Karpas-422 (cell line): ENCODE data around the gene ARG2. TPM values are rescaled to one million over a fixed set of nuclear protein-coding genes. Genes with fewer than 3 reads are reported as not detected.
A peak's percentile ranks its signal among the peaks of the same experiment; 100 is the strongest.
"Not testable (repeated sequence)": the region's sequence is repeated elsewhere in the genome, so short reads cannot be mapped to it uniquely, and the experiment has no call there.

Experiments used
- DNase-seq: peaks from one replicate; pipeline ENCODE4 v3.0.0-alpha.2; 2015
- H2AFZ ChIP-seq: fragments of 200-600 bp; sonication (generic); 2 replicates; pipeline ENCODE4 v1.6.1; 2014; ENCODE audit warnings: antibody characterized with exemption, low read length, mixed read lengths
- H3K27ac ChIP-seq: fragments of 200-600 bp; sonication (generic); 2 replicates; pipeline ENCODE4 v1.5.1; 2014; ENCODE audit warnings: mild to moderate bottlenecking, low read length, moderate library complexity
- H3K27me3 ChIP-seq: fragments of 200-600 bp; sonication (generic); 2 replicates; pipeline ENCODE4 v1.6.1; 2014; ENCODE audit warnings: low read length, mixed read lengths
- H3K36me3 ChIP-seq: fragments of 200-600 bp; sonication (generic); 2 replicates; pipeline ENCODE4 v1.6.1; 2014; ENCODE audit warnings: low read length, mixed read lengths; ENCODE audit not compliant: insufficient read depth
- H3K4me1 ChIP-seq: fragments of 200-600 bp; sonication (generic); 2 replicates; pipeline ENCODE4 v1.6.1; 2014; ENCODE audit warnings: mild to moderate bottlenecking, low read length, mixed read lengths
- H3K4me2 ChIP-seq: fragments of 200-600 bp; sonication (generic); 2 replicates; pipeline ENCODE4 v1.6.1; 2014; ENCODE audit warnings: low read length, low read depth, mild to moderate bottlenecking; ENCODE audit not compliant: poor library complexity, severe bottlenecking
- H3K4me3 ChIP-seq: fragments of 200-600 bp; sonication (generic); 2 replicates; pipeline ENCODE4 v1.5.1; 2014; ENCODE audit warnings: mild to moderate bottlenecking, antibody characterized with exemption, low read length, mixed read lengths
- H3K79me2 ChIP-seq: fragments of 200-600 bp; sonication (generic); 2 replicates; pipeline ENCODE4 v1.6.1; 2014; ENCODE audit warnings: mild to moderate bottlenecking, low read length, mixed read lengths
- H3K9ac ChIP-seq: fragments of 200-600 bp; sonication (generic); 2 replicates; pipeline ENCODE4 v1.6.0; 2014; ENCODE audit warnings: low read length
- H3K9me2 ChIP-seq: fragments of 200-600 bp; sonication (generic), shearing (Covaris generic); replicated peaks from 2 replicates; pipeline ENCODE4 v1.6.0; 2014; ENCODE audit warnings: mild to moderate bottlenecking, low read length, moderate library complexity; ENCODE audit not compliant: insufficient read depth
- H3K9me3 ChIP-seq: fragments of 300-700, 200-600 bp; sonication (generic); 2 replicates; pipeline ENCODE4 v1.6.1; 2014; ENCODE audit warnings: low read length, mixed read lengths
- H4K20me1 ChIP-seq: fragments of 200-600 bp; sonication (generic); 2 replicates; pipeline ENCODE4 v1.6.1; 2014; ENCODE audit warnings: mild to moderate bottlenecking, antibody characterized with exemption, low read length, low read depth; ENCODE audit not compliant: insufficient read depth
- total RNA-seq: library from RNA; depleted of rRNA; stranded (reverse); fragments of >200 nt; shearing (Covaris generic); gene quantifications from 2 replicates; pipeline ENCODE4 v1.2.3, GENCODE V29; 2014; ENCODE audit warnings: low replicate concordance

Gene ARG2
- total RNA-seq, 1 experiment from 2014 or later = 6.0 TPM

GRCh38 chr14:67581643-67582042 lies 38.1 kb upstream of the ARG2 start:
- Histone ChIP-seq H3K27me3 (no peaks in the 10 kb centered on the region), H3K4me1 (no peaks in the 10 kb centered on the region), H3K27ac (no peak overlapping the region), H3K9me3 (no peaks in the 10 kb centered on the region), H4K20me1 (no peaks in the 10 kb centered on the region), H3K9ac (no peak overlapping the region), H3K79me2 (no peaks in the 10 kb centered on the region), H2AFZ (no peak overlapping the region), H3K9me2 (no peaks in the 10 kb centered on the region), H3K36me3 (no peaks in the 10 kb centered on the region), H3K4me3 (no peak overlapping the region), H3K4me2 (no peak overlapping the region)
- no peak for DNase-seq

DNA sequence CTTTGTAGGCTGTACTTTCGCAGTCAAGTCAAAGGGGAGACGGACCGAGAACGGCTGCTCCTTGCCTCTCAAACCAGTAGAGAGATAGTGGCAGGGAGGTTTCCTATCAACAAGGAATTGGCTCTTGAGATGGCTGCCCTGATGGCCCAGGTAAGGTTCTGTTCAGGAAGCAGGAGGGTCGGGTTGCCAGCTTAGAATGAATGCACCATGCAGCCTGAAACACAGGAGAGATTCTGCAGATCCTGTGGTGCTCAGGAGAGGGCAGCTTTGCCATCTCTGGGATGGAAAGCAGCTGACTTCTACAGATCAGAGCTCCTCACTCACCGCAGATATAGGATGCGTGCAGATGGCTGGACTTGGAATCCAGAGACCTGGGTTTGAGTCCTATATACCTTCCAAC lies 37.7 kb upstream of the ARG2 start:
- no peak overlapping the region for H3K9ac ChIP-seq

DNA sequence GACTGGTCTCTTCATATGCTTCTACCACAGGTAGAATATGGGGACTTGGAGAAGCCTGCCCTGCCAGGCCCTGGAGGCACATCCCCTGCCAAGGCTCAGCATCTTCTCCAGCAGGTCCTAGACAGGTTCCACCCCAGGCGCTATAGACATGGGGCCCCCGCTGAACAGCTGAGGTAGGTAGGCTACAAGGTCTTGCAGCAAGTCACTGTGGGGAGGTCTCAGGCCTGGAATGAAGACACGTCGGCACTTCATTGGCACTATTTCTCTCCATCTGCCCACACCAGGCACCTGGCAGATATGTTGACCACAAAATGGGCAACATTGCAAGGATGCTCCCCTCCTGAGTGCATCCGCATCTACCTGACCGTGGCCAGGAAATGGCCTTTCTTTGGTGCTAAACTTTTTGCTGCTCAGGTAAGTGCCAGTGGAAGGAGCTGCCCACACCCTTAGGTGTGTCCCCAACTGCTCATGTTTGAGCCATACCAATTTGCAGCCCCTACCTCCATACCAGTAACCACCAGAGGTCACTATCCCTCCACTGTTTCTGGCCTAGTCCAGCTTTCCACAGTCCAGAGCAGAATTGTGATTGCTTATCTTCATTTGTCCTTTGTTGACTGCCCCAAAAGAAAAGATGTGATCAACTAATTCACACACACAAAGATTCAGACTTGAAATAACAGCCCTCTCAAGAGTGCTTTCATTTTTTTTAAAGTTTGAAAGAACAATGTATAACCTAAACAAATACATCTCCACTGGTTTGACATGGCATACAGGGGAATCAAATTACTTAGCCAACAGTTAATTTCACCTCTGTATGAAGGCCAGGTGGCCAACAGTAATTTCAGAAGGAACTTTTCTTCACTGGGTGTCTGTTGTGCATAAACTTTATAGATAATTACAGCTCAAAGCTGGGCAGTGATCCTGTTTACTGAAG lies 35.7 kb upstream of the ARG2 start:
- H3K9me3 ChIP-seq = no peaks in the 10 kb centered on the region
- H3K27me3 ChIP-seq = no peaks in the 10 kb centered on the region
- DNase-seq = peak; percentile 85

More for the DNA sequence above, 37.7 kb upstream of the ARG2 start:
- Histone ChIP-seq H3K4me3 (no peak overlapping the region), H3K9me3 (no peaks in the 10 kb centered on the region), H3K27ac (no peak overlapping the region), H3K36me3 (no peaks in the 10 kb centered on the region), H4K20me1 (no peaks in the 10 kb centered on the region), H3K27me3 (no peaks in the 10 kb centered on the region), H3K4me2 (no peak overlapping the region), H3K4me1 (no peaks in the 10 kb centered on the region), H2AFZ (no peak overlapping the region), H3K79me2 (no peaks in the 10 kb centered on the region), H3K9me2 (no peaks in the 10 kb centered on the region)
- DNase-seq = no peak

GRCh38 chr14:67584978-67585377 lies 34.7 kb upstream of the ARG2 start:
- H3K27me3 ChIP-seq = no peaks in the 10 kb centered on the region
- H3K36me3 ChIP-seq = peaks cover 15% of the 10 kb centered on the region
- DNase-seq = no peak
- H4K20me1 ChIP-seq = no peaks in the 10 kb centered on the region
- H3K79me2 ChIP-seq = no peaks in the 10 kb centered on the region
- H3K4me1 ChIP-seq = no peaks in the 10 kb centered on the region
- no peak overlapping the region for H3K27ac ChIP-seq
- H3K4me3 ChIP-seq = no peak overlapping the region
- no peaks in the 10 kb centered on the region for H3K9me2 ChIP-seq
- H2AFZ ChIP-seq = no peak overlapping the region
- H3K9me3 ChIP-seq = no peaks in the 10 kb centered on the region
- H3K4me2 ChIP-seq = no peak overlapping the region
- H3K9ac ChIP-seq = no peak overlapping the region

More for the DNA sequence above, 35.7 kb upstream of the ARG2 start:
- H3K27ac ChIP-seq = no peak overlapping the region
- H3K4me1 ChIP-seq = no peaks in the 10 kb centered on the region
- no peaks in the 10 kb centered on the region for H3K9me2 ChIP-seq
- no peak overlapping the region for H2AFZ ChIP-seq
- no peak overlapping the region for H3K4me2 ChIP-seq
- no peak overlapping the region for H3K9ac ChIP-seq
- H4K20me1 ChIP-seq = no peaks in the 10 kb centered on the region
- H3K79me2 ChIP-seq = no peaks in the 10 kb centered on the region
- H3K36me3 ChIP-seq = peaks cover 5% of the 10 kb centered on the region; the same call in 1 of the 2 replicates
- H3K4me3 ChIP-seq = no peak overlapping the region

- DNase-seq = no peak
- no peaks in the 10 kb centered on the region for H3K9me2 ChIP-seq
- H3K4me3 ChIP-seq = no peak overlapping the region
- no peaks in the 10 kb centered on the region for H3K4me1 ChIP-seq
- no peak overlapping the region for H3K27ac ChIP-seq
- H3K4me2 ChIP-seq = no peak overlapping the region
- H3K79me2 ChIP-seq = no peaks in the 10 kb centered on the region
- no peak overlapping the region for H3K9ac ChIP-seq
- H3K9me3 ChIP-seq = no peaks in the 10 kb centered on the region
- H3K27me3 ChIP-seq = no peaks in the 10 kb centered on the region
- H4K20me1 ChIP-seq = no peaks in the 10 kb centered on the region
- peaks cover 20% of the 10 kb centered on the region for H3K36me3 ChIP-seq
- no peak overlapping the region for H2AFZ ChIP-seq
Observed at GRCh38 chr14:67586369-67586768, 33.4 kb upstream of the ARG2 start.

- no peak overlapping the region for H3K9ac ChIP-seq
- no peaks in the 10 kb centered on the region for H4K20me1 ChIP-seq
- H3K4me3 ChIP-seq = no peak overlapping the region
- H3K79me2 ChIP-seq = no peaks in the 10 kb centered on the region
- no peaks in the 10 kb centered on the region for H3K27me3 ChIP-seq
- peaks cover 34% of the 10 kb centered on the region for H3K36me3 ChIP-seq
- no peak overlapping the region for H3K4me2 ChIP-seq
- H3K9me2 ChIP-seq = no peaks in the 10 kb centered on the region
- no peak overlapping the region for H3K27ac ChIP-seq
- no peak overlapping the region for H2AFZ ChIP-seq
- H3K4me1 ChIP-seq = no peaks in the 10 kb centered on the region
- no peaks in the 10 kb centered on the region for H3K9me3 ChIP-seq
- no peak for DNase-seq
Observed at GRCh38 chr14:67589204-67589770, 30.4 kb upstream of the ARG2 start.

GRCh38 chr14:67593650-67594049 lies 26.1 kb upstream of the ARG2 start:
- not testable (repeated sequence) for H3K4me2 ChIP-seq, DNase-seq, H3K27me3 ChIP-seq, H3K9ac ChIP-seq, H4K20me1 ChIP-seq, H3K4me3 ChIP-seq, H3K27ac ChIP-seq, H3K9me2 ChIP-seq, H3K9me3 ChIP-seq, H2AFZ ChIP-seq, H3K4me1 ChIP-seq
- Histone ChIP-seq H3K36me3 (peaks cover 32% of the 10 kb centered on the region), H3K79me2 (peaks cover 34% of the 10 kb centered on the region)

DNA sequence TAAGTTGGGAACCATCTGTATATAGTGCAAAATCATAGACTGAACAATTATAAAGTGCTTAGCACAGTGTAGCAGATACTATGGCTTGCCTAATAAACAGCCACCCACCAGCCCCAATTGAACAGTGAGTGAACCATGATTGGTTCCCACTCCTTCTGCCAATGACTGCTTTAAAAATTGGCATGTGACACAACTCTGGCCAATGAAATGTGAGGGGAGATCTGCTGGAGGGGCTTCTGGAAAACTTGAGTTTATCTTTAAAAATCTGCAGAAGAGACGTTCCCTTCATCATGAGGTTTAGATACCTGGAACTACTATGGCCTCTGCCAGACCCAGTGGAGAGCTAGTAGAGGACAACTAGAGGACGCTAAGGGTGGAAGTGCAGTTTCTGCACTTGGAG lies 24.3 kb upstream of the ARG2 start:
- H3K9me3 ChIP-seq = no peaks in the 10 kb centered on the region
- H3K27me3 ChIP-seq = no peaks in the 10 kb centered on the region
- H3K9ac ChIP-seq = no peak overlapping the region
- no peak overlapping the region for H2AFZ ChIP-seq
- DNase-seq = no peak
- peaks cover 17% of the 10 kb centered on the region for H3K4me1 ChIP-seq
- no peaks in the 10 kb centered on the region for H3K9me2 ChIP-seq
- no peak overlapping the region for H3K4me2 ChIP-seq
- H3K36me3 ChIP-seq = peaks cover 19% of the 10 kb centered on the region; the same call in 1 of the 2 replicates
- no peak overlapping the region for H3K27ac ChIP-seq
- no peak overlapping the region for H3K4me3 ChIP-seq
- no peaks in the 10 kb centered on the region for H4K20me1 ChIP-seq
- peaks cover 47% of the 10 kb centered on the region for H3K79me2 ChIP-seq
